ENCODE results near the gene GOLGA8F.
"Not testable (repeated sequence)": the region's sequence is repeated elsewhere in the genome, so short reads cannot be mapped to it uniquely, and the experiment has no call there.

The GOLGA8F gene

GRCh38 chr15:28378364-28378763 lies at the start of gene GOLGA8F:
GOLGA8F (plus strand) TSS chr15:28378664; CDS start chr15:28378762, 98 bp downstream.
- DNase-seq, result not testable (repeated sequence)

- DNase-seq, result not testable (repeated sequence)
Observed at GRCh38 chr15:28357984-28358383, 20.5 kb upstream of the GOLGA8F start, which contains the start of gene GOLGA6L24. GOLGA6L24 (minus strand) TSS chr15:28358084; CDS start chr15:28358023, 61 bp downstream.

GRCh38 chr15:28365502-28365901 lies 13.0 kb upstream of the GOLGA8F start:
- not testable (repeated sequence) for DNase-seq

- not testable (repeated sequence) for DNase-seq
Observed at GRCh38 chr15:28380053-28380452, 1.6 kb downstream of the GOLGA8F start.

- DNase-seq, result not testable (repeated sequence)
Observed at GRCh38 chr15:28396022-28396421, 17.6 kb downstream of the GOLGA8F start.

- DNase-seq, result not testable (repeated sequence)
Observed at GRCh38 chr15:28402774-28403435, 24.4 kb downstream of the GOLGA8F start.

GRCh38 chr15:28420470-28420869 lies 42.0 kb downstream of the GOLGA8F start:
- not testable (repeated sequence) for DNase-seq

GRCh38 chr15:28435594-28435993 lies 57.1 kb downstream of the GOLGA8F start:
- DNase-seq, result not testable (repeated sequence)

Measured in CD4-positive, alpha-beta T cell treated with Interferon alpha-2 for 1 hour (primary cell).